Heart right ventricle (tissue), 16 donors: ENCODE results near the gene FGF18. TPM values are rescaled to one million over a fixed set of nuclear protein-coding genes. Genes with fewer than 3 reads are reported as not detected.

Experiments
- ATAC-seq, 8 donors: fragments of 200-7000 bp; cut with Tn5 transposase; one replicate each; pipeline ENCODE4 v1.9.1; 2020; ENCODE audit warnings: mild to moderate bottlenecking in 8 of 8, moderate library complexity in 8 of 8, moderate number of reproducible peaks in 1 of 8
- DNase-seq, 2 donors: peaks; one replicate each; pipeline ENCODE4 v3.0.0-alpha.2; 2020
- H3K27ac ChIP-seq, 10 donors: fragments of 200-600 bp; sonication (generic) in 2 of 10; one replicate each; pipeline versions ENCODE4 v1.5.0 to v1.8.0; 2020 to 2022; ENCODE audit warnings: mild to moderate bottlenecking in 3 of 10
- H3K27me3 ChIP-seq, 7 donors: fragments of 200-600 bp; one replicate each; pipeline ENCODE4 v1.8.0; 2021 to 2022; ENCODE audit warnings: mild to moderate bottlenecking in 2 of 7
- H3K36me3 ChIP-seq, 9 donors: fragments of 200-600 bp; sonication (generic) in 1 of 9; one replicate each; pipeline versions ENCODE4 v1.5.0 to v1.8.0; 2020 to 2022; ENCODE audit warnings: mild to moderate bottlenecking in 2 of 9
- H3K4me1 ChIP-seq, 9 donors: fragments of 200-600 bp; sonication (generic) in 1 of 9; one replicate each; pipeline versions ENCODE4 v1.5.0 to v1.8.0; 2020 to 2022; ENCODE audit warnings: mild to moderate bottlenecking in 4 of 9
- H3K4me3 ChIP-seq, 10 donors: fragments of 200-600 bp; sonication (generic) in 2 of 10; one replicate each; pipeline versions ENCODE4 v1.5.0 to v1.8.0; 2020 to 2022; ENCODE audit warnings: mild to moderate bottlenecking in 7 of 10, moderate library complexity in 2 of 10
- H3K9me3 ChIP-seq, 11 donors: fragments of 200-600 bp in 10 of 11; sonication (generic) in 2 of 11; one replicate each; pipeline versions ENCODE4 v1.5.0 to v1.8.0; 2013 to 2022; ENCODE audit warnings: mild to moderate bottlenecking in 2 of 11, control low read depth in 1 of 11, moderate library complexity in 1 of 11
- CTCF ChIP-seq, 9 donors: fragments of 200-600 bp; sonication (generic) in 2 of 9; IDR thresholded peaks; one replicate each; pipeline versions ENCODE4 v1.5.0 to v1.8.0; 2021 to 2022; ENCODE audit warnings: antibody characterized with exemption in 9 of 9, mild to moderate bottlenecking in 5 of 9, moderate library complexity in 1 of 9
- WGBS, 2 donors: extraction: QIAGEN DNeasy Blood & Tissue Kit; methylation state at CpG; one replicate each; pipeline ENCODE4 v1.1.7; 2013; ENCODE audit warnings: inconsistent platforms in 1 of 2; 5-methylcytosine and 5-hydroxymethylcytosine counted together
- intact Hi-C, 10 donors: fragments of 100-400 bp; cut with DNase I; formaldehyde crosslinking; loops; one replicate each; pipeline versions ENCODE4 v1.11.1 to v1.14.2; 2022
- polyA plus RNA-seq, 2 donors: library from polyadenylated mRNA; stranded (reverse); fragments of 200-250 nt; gene quantifications; one replicate each; pipeline ENCODE4 v1.2.3, GENCODE V29; 2013
- total RNA-seq, 10 donors: library from RNA; stranded (reverse); fragmentation: NEBNext Ultra II Directional in 3 of 10; extraction: Animal tissue kit (Norgen Biotek cat#: 25700) in 3 of 10; gene quantifications; one replicate each; pipeline versions ENCODE4 v1.2.1 to v1.2.4, GENCODE V29; 2021 to 2023
- donor health status: Arrhythmogenic right ventricular cardiomyopathy.
- donor health status: ischemic (EF 13 %, LVEDD 7.1; RV severe dilation, severe dysfunction).
- donor health status: healthy with polysubstance abuse.
- donor health status: DM: no; HTN: yes; CAD: no.
- donor health status: DM: no; HTN: no; CAD: no.
- donor health status: ischemic (EF 25% LVEDD 6.9; RV normal size, moderate dysfunction).
- donor health status: ischemic (EF 25% LVEDD 5.7; RV mildly dilated, moderate dysfunction).
- donor health status: healthy.
- donor health status: DM: yes; HTN: yes; CAD: no.
- donor health status: Ischemic cardiomyopathy.
- donor health status: ischemic (EF 35%, LVEDD 5.7; RV mildly dilated, moderate dysfunction).
- donor health status: nonischemic (EF 11% LVEDD 7.7; RV severe dilation, severe dysfunction).
- donor health status: DM: yes; HTN: yes; CAD: no.
- donor health status: PGD.
- donor health status: ischemic (EF 29% LVEDD 5.4; RV normal size, mild dysfunction).
- donor health status: nonischemic (EF 23%, LVEDD 6.1; RV moderate dilation, normal function).

The FGF18 gene
- total and polyA plus RNA-seq, 12 donors = 1.7 to 39.2 (median 13.7) TPM

GRCh38 chr5:171441246-171441791 is 21.9 kb downstream of the FGF18 start:
- Histone ChIP-seq H3K27me3 (no peaks in the 10 kb centered on the region), H3K4me1 (peaks cover 21 to 72% (median 51%) of the 10 kb centered on the region in 9 donors), H3K9me3 (no peaks in the 10 kb centered on the region), H3K36me3 (no peaks in the 10 kb centered on the region), H3K4me3 (no peak overlapping the region), H3K27ac (peak overlapping the region in 8 of 10 donors; percentile 31 to 78 (median 60))
- no peak for TF ChIP-seq CTCF (IDR thresholded peaks at IDR 0.05)
- DNase-seq (no peak), ATAC-seq (peak in 7 of 8 donors; percentile 14 to 63 (median 43))
- WGBS, 2 donors = 50 to 68% methylated on average over 14 of the region's 14 CpGs
- intact Hi-C loops = no loop called here

- H3K27ac ChIP-seq = peak overlapping the region in 4 of 10 donors; percentile 46 to 69 (median 58)
- no peak for DNase-seq
These were observed 23.0 kb downstream of the FGF18 start for GRCh38 chr5:171442287-171443042.

GRCh38 chr5:171444582-171444981 is 25.1 kb downstream of the FGF18 start:
- 80 to 90% methylated on average over 12 of the region's 12 CpGs for WGBS, 2 donors
- Histone ChIP-seq H3K9me3 (no peaks in the 10 kb centered on the region), H3K27me3 (no peaks in the 10 kb centered on the region), H3K36me3 (no peaks in the 10 kb centered on the region), H3K4me3 (no peak overlapping the region), H3K4me1 (peaks cover 18 to 64% (median 38%) of the 10 kb centered on the region in 9 donors), H3K27ac (no peak overlapping the region)
- TF ChIP-seq CTCF (IDR thresholded peaks at IDR 0.05) = no peak
- intact Hi-C loops = no loop called here
- DNase-seq = no peak
- no peak for ATAC-seq

More at GRCh38 chr5:171442287-171443042, 23.0 kb downstream of the FGF18 start:
- no peaks in the 10 kb centered on the region for H3K9me3 ChIP-seq
- 46 to 50% methylated on average over 13 of the region's 13 CpGs for WGBS, 2 donors
- peaks cover 18 to 69% (median 46%) of the 10 kb centered on the region in 9 donors for H3K4me1 ChIP-seq
- peak in 4 of 8 donors; percentile 5 to 32 (median 21) for ATAC-seq
- H3K36me3 ChIP-seq = no peaks in the 10 kb centered on the region
- no peak for TF ChIP-seq CTCF (IDR thresholded peaks at IDR 0.05)
- H3K4me3 ChIP-seq = no peak overlapping the region
- H3K27me3 ChIP-seq = no peaks in the 10 kb centered on the region
- intact Hi-C loops = no loop called here

- Histone ChIP-seq H3K9me3 (no peaks in the 10 kb centered on the region), H3K36me3 (no peaks in the 10 kb centered on the region), H3K27ac (peak overlapping the region in 5 of 10 donors; percentile 54 to 64 (median 62)), H3K4me3 (no peak overlapping the region), H3K4me1 (peaks cover 13 to 56% (median 28%) of the 10 kb centered on the region in 9 donors), H3K27me3 (peaks cover 0 to 11% (median 0%) of the 10 kb centered on the region in 7 donors)
- ATAC-seq (peak; percentile 54 to 80 (median 72)), DNase-seq (peak; percentile 44 to 79)
- 42 to 52% methylated on average over 14 of the region's 14 CpGs for WGBS, 2 donors
- intact Hi-C loops = no loop called here
- TF ChIP-seq CTCF (IDR thresholded peaks at IDR 0.05) = no peak
These were observed 26.4 kb downstream of the FGF18 start for GRCh38 chr5:171445644-171446516.
